Kidney (tissue), 14 donors: Measurements from ENCODE around the gene RAB25. TPM values are rescaled to one million over a fixed set of nuclear protein-coding genes. Genes with fewer than 3 reads are reported as not detected.
"Not testable (repeated sequence)": the region's sequence is repeated elsewhere in the genome, so short reads cannot be mapped to it uniquely, and the experiment has no call there.

Experiments
- DNase-seq, 5 donors: peaks; one replicate each; pipeline ENCODE4 v3.0.0-alpha.2; 2013 to 2020
- FAIRE-seq: peaks from 2 replicates; lab custom pipeline; 2012; peaks lifted over from hg19 to GRCh38; lab: Jason Lieb, UNC
- H3K27ac ChIP-seq, 2 donors: one replicate each; pipeline ENCODE4 v1.7.0; 2013; ENCODE audit warnings: low read depth in 2 of 2, low read length in 2 of 2, inconsistent platforms in 1 of 2
- H3K27me3 ChIP-seq: one replicate; pipeline ENCODE4 v1.7.1; 2013; ENCODE audit warnings: low read length, inconsistent platforms; ENCODE audit not compliant: control insufficient read depth, insufficient read depth
- H3K36me3 ChIP-seq, 3 donors: one replicate each; pipeline versions ENCODE4 v1.7.0 to v1.7.1; 2013; ENCODE audit warnings: low read length in 3 of 3, control low read depth in 1 of 3, inconsistent platforms in 1 of 3; ENCODE audit not compliant: insufficient read depth in 3 of 3, control insufficient read depth in 2 of 3
- H3K4me1 ChIP-seq, 3 donors: one replicate each; pipeline versions ENCODE4 v1.7.0 to v1.7.1; 2013; ENCODE audit warnings: low read length in 3 of 3, inconsistent platforms in 1 of 3, low read depth in 1 of 3; ENCODE audit not compliant: control insufficient read depth in 2 of 3, insufficient read depth in 2 of 3
- H3K4me3 ChIP-seq, 3 donors: one replicate each; pipeline versions ENCODE4 v1.7.0 to v1.8.1; 2013; ENCODE audit warnings: low read length in 3 of 3, control low read depth in 1 of 3, inconsistent platforms in 1 of 3
- H3K9ac ChIP-seq, 3 donors: one replicate each; pipeline versions ENCODE4 v1.7.0 to v1.7.1; 2013; ENCODE audit warnings: low read length in 3 of 3, control low read depth in 1 of 3, inconsistent platforms in 1 of 3
- H3K9me3 ChIP-seq, 3 donors: one replicate each; pipeline versions ENCODE4 v1.7.0 to v1.7.1; 2013; ENCODE audit warnings: low read length in 3 of 3, control low read depth in 1 of 3, inconsistent platforms in 1 of 3; ENCODE audit not compliant: control insufficient read depth in 2 of 3, insufficient read depth in 1 of 3
- intact Hi-C: fragments of 100-400 bp; cut with DNase I; formaldehyde crosslinking; loops from one replicate; pipeline ENCODE4 v1.11.1; 2022
- polyA plus RNA-seq: library from polyadenylated mRNA; stranded (reverse); fragments of 350-450 nt; fragmentation: Illumina TruSeq; extraction: RNeasy Lipid Tissue Mini Kit (QIAGEN cat#74804); gene quantifications from one replicate; pipeline ENCODE4 v1.2.3, GENCODE V29; 2014; ENCODE audit warnings: low read depth, low replicate concordance; ENCODE audit not compliant: insufficient read depth
- total RNA-seq: library from RNA; stranded (reverse); fragmentation: NEBNext Ultra II Directional; extraction: Animal tissue kit (Norgen Biotek cat#: 25700); gene quantifications from one replicate; pipeline ENCODE4 v1.2.1, GENCODE V29; 2021
- TF ChIP-seq, protein P1 (sequence below): IDR thresholded peaks from 3 replicates; pipeline ENCODE4 v1.5.1; 2012; ENCODE audit warnings: mild to moderate bottlenecking, moderate library complexity, borderline replicate concordance; ENCODE audit not compliant: insufficient read depth; ENCODE audit errors: extremely low read depth
- donor health status: control.
- donor health status: control.
- donor health status: control.
- donor health status: control.
- donor health status: control.
- donor health status: DM: yes; HTN: yes; CAD: no.
- donor health status: Normal renal cell carcinoma (clear cell type).

Gene RAB25
- total and polyA plus RNA-seq, 2 donors from 2014 or later: 51.4 to 73.0 TPM

DNA sequence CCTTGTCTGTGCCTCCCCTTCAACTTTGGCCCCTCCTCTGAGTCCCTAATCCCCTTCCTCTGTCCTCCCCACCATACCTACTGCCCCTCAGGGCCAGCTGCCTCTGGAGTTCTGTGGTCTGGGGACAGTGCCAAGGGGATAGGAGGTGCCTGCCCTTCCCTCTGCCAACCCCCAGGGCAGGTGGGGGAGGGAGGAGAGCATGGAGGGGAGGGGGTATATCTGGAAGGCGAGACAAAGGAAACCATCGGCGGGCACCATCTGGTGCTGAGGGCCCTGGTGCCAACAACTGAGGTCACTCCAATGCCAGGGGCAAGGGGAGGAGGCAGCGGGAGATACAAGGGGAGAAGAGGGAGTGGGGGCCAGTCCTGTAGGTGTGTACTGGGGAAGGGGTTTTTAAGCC, 9.6 kb downstream of the RAB25 start:
- Histone ChIP-seq H3K27ac (no peak overlapping the region), H3K4me3 (no peak overlapping the region), H3K36me3 (peaks cover 0 to 2% (median 0%) of the 10 kb centered on the region in 3 donors), H3K9ac (no peak overlapping the region), H3K9me3 (no peaks in the 10 kb centered on the region), H3K27me3 (no peaks in the 10 kb centered on the region), H3K4me1 (no peaks in the 10 kb centered on the region)
- intact Hi-C loops: no loop called here
- DNase-seq (no peak), FAIRE-seq (no peak)
- TF ChIP-seq, protein P1, sequence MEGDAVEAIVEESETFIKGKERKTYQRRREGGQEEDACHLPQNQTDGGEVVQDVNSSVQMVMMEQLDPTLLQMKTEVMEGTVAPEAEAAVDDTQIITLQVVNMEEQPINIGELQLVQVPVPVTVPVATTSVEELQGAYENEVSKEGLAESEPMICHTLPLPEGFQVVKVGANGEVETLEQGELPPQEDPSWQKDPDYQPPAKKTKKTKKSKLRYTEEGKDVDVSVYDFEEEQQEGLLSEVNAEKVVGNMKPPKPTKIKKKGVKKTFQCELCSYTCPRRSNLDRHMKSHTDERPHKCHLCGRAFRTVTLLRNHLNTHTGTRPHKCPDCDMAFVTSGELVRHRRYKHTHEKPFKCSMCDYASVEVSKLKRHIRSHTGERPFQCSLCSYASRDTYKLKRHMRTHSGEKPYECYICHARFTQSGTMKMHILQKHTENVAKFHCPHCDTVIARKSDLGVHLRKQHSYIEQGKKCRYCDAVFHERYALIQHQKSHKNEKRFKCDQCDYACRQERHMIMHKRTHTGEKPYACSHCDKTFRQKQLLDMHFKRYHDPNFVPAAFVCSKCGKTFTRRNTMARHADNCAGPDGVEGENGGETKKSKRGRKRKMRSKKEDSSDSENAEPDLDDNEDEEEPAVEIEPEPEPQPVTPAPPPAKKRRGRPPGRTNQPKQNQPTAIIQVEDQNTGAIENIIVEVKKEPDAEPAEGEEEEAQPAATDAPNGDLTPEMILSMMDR: no peak

DNA sequence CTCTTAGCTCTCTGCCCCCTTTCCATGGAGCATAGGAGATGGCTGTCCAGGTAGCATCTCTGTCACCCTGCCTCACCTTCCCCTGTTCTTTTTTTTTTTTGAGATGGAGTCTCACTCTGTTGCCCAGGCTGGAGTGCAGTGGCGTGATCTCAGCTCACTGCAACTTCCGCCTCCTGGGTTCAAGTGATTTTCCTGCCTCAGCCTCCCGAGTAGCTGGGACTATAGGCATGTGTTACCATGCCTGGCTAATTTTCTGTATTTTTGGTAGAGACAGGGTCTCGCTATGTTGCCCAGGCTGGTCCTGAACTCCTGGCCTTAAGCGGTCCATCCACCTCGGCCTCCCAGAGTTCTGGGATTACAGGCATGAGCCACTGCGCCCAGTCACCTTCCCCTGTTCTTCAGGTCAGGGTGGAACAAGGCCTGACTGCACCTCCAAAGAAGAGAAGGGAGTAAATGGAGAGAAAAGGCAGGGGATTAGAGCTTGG, 10.4 kb downstream of the RAB25 start:
- H3K4me1 ChIP-seq, H3K4me3 ChIP-seq, H3K9me3 ChIP-seq, H3K9ac ChIP-seq, H3K27me3 ChIP-seq, DNase-seq, FAIRE-seq, intact Hi-C loops, H3K27ac ChIP-seq, H3K36me3 ChIP-seq: not testable (repeated sequence)

DNA sequence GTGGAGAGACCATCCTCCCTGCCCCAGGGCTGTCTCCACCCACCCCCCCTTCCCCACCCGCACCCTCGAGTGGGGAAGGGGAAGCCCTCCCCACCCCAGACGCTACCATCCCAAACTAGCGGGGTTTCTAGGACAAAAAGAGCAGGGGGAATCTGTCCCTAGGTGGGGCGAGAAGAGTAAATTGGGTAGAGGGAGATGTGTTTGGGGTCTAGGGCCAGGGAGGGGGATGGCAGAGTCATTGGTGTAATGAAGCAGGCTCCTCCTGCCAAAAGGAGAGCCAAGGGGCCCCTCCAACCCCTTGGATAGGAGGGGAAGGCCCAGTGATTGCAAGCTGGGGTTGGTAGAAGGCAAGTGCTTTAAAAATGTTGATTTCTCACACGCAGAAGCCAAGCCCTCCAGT, 11.3 kb downstream of the RAB25 start:
- no peak overlapping the region for H3K4me3 ChIP-seq
- H3K36me3 ChIP-seq: peaks cover 0 to 2% (median 0%) of the 10 kb centered on the region in 3 donors
- FAIRE-seq (no peak), DNase-seq (no peak)
- TF ChIP-seq, protein P1: no peak
- H3K9me3 ChIP-seq: no peaks in the 10 kb centered on the region
- no peak overlapping the region for H3K27ac ChIP-seq
- intact Hi-C loops: no loop called here
- no peaks in the 10 kb centered on the region for H3K27me3 ChIP-seq
- peaks cover 0 to 4% (median 0%) of the 10 kb centered on the region in 3 donors for H3K4me1 ChIP-seq
- H3K9ac ChIP-seq: no peak overlapping the region

DNA sequence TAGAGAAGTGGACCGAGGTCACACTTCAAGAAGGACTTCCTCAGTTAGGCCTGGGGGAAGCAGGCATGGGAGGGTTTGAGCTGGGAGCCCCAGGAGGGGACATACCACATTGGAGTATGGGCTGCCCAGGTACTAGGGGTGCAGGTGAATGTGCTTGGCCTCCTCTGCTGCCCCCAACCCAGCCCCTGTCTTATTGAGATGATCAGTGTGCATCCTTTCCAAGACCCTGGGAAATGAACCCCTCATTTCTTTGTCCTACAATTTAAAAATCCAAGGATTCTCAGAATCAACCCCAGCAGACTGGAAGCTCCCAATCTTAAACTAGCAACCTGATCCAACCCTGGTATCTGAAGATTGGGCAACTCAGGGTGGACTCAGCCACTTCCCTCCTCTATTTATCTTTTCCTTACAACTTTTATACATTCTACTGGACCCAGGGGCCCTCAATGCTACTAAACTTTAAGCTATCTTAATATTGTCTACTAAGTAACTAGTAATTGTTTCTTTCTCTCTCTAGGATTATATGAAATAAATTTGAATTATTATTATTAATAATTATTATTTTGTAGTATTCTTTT, 12.2 kb downstream of the RAB25 start:
- DNase-seq: no peak
- FAIRE-seq: no peak

More for the DNA sequence above, 12.2 kb downstream of the RAB25 start:
- no peaks in the 10 kb centered on the region for H3K27me3 ChIP-seq
- H3K4me3 ChIP-seq: no peak overlapping the region
- H3K4me1 ChIP-seq: peaks cover 0 to 4% (median 0%) of the 10 kb centered on the region in 3 donors
- no peak overlapping the region for H3K9ac ChIP-seq
- peaks cover 0 to 2% (median 0%) of the 10 kb centered on the region in 3 donors for H3K36me3 ChIP-seq
- no peaks in the 10 kb centered on the region for H3K9me3 ChIP-seq
- intact Hi-C loops: no loop called here
- H3K27ac ChIP-seq: no peak overlapping the region
- TF ChIP-seq, protein P1: no peak
